ENCODE results near the gene KIRREL1. TPM values are rescaled to one million over a fixed set of nuclear protein-coding genes. Genes with fewer than 3 reads are reported as not detected.

Gene KIRREL1
- total RNA-seq, 1 donor from 2014 or later = 195 TPM

DNA sequence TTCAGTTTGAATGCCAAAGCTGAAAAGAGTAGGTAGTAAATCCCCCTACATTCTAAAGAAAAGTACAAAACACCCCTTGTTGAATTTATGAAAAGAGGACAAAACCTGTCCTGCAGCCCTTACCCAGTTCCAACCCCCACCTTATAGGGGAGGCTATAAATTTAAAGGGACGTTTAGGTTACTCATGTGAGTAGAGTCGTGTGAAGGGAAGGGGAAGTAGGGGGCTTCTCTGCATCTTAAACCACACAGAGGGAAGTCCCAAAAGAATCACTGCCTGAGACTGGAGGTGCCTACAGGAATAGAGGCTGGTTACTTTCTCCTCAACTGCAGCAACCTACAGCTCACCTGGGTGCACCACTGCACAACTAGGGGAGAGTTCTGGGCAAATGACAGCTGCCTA, 36.7 kb upstream of the KIRREL1 start:
- Histone ChIP-seq H3K27me3 (ENCODE audit: insufficient read depth, low read length) (peaks cover 38% of the 10 kb centered on the region), H3K4me3 (ENCODE audit: insufficient read depth, low read depth, low read length) (no peak overlapping the region), H3K79me2 (ENCODE audit: insufficient read depth, low read length) (no peaks in the 10 kb centered on the region), H3K4me2 (ENCODE audit: low read length) (no peak overlapping the region), H3K4me1 (ENCODE audit: insufficient read depth, low read length) (peaks cover 2% of the 10 kb centered on the region), H4K20me1 (ENCODE audit: insufficient read depth, low read length) (no peaks in the 10 kb centered on the region), H2AFZ (ENCODE audit: low read depth, low read length) (no peak overlapping the region), H3K9ac (ENCODE audit: low read length) (no peak overlapping the region), H3K9me3 (ENCODE audit: insufficient read depth, low read depth, low read length) (no peaks in the 10 kb centered on the region), H3K36me3 (ENCODE audit: insufficient read depth, low read length) (no peaks in the 10 kb centered on the region), H3K27ac (ENCODE audit: low read depth, low read length) (no peak overlapping the region)
- H3K36me3 Mint-ChIP-seq (ENCODE audit: low read depth, unreplicated experiment) = no peaks in the 10 kb centered on the region
- no peak for TF ChIP-seq EZH2 (IDR thresholded peaks at IDR 0.05; ENCODE audit: insufficient read depth, low read length)
- TF ChIP-seq, protein P1, sequence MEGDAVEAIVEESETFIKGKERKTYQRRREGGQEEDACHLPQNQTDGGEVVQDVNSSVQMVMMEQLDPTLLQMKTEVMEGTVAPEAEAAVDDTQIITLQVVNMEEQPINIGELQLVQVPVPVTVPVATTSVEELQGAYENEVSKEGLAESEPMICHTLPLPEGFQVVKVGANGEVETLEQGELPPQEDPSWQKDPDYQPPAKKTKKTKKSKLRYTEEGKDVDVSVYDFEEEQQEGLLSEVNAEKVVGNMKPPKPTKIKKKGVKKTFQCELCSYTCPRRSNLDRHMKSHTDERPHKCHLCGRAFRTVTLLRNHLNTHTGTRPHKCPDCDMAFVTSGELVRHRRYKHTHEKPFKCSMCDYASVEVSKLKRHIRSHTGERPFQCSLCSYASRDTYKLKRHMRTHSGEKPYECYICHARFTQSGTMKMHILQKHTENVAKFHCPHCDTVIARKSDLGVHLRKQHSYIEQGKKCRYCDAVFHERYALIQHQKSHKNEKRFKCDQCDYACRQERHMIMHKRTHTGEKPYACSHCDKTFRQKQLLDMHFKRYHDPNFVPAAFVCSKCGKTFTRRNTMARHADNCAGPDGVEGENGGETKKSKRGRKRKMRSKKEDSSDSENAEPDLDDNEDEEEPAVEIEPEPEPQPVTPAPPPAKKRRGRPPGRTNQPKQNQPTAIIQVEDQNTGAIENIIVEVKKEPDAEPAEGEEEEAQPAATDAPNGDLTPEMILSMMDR (IDR thresholded peaks at IDR 0.05; ENCODE audit: insufficient read depth, low read depth, low read length) = no peak
- no peaks in the 10 kb centered on the region for H3K9me3 Mint-ChIP-seq (ENCODE audit: unreplicated experiment)
- DNase-seq (ENCODE audit: low read depth) (no peak), FAIRE-seq (no peak)
- H3K4me3 Mint-ChIP-seq (ENCODE audit: unreplicated experiment) = no peak overlapping the region
- peaks cover 8% of the 10 kb centered on the region for H3K4me1 Mint-ChIP-seq (ENCODE audit: low read depth, unreplicated experiment)
- H3K27ac Mint-ChIP-seq (ENCODE audit: unreplicated experiment) = no peak overlapping the region
- peaks cover 18% of the 10 kb centered on the region for H3K27me3 Mint-ChIP-seq (ENCODE audit: low read depth, unreplicated experiment)

DNA sequence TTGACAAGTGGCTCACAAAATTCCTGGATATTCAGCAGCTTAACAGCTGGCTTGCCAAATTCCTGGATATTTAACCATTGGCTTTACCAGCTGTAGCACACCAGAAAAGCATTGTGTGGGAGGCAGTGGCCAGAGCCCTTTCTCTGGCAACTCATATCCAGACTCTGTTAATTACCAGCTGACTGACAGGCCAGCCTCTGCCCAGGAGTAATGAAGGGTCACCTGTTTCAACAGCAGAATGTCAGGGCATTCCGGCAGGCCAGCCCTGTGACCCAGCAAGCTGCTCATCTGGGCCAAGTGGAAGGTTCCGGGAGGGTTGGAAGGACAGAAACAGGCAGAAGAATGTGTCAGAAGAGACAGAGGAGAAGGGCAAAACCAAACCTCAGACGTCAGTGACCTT, 35.2 kb upstream of the KIRREL1 start:
- Histone ChIP-seq H3K27me3 (ENCODE audit: insufficient read depth, low read length) (peaks cover 29% of the 10 kb centered on the region), H3K9me3 (ENCODE audit: insufficient read depth, low read depth, low read length) (no peaks in the 10 kb centered on the region), H3K79me2 (ENCODE audit: insufficient read depth, low read length) (no peaks in the 10 kb centered on the region), H3K36me3 (ENCODE audit: insufficient read depth, low read length) (no peaks in the 10 kb centered on the region), H4K20me1 (ENCODE audit: insufficient read depth, low read length) (no peaks in the 10 kb centered on the region), H3K27ac (ENCODE audit: low read depth, low read length) (no peak overlapping the region), H3K4me3 (ENCODE audit: insufficient read depth, low read depth, low read length) (no peak overlapping the region), H3K4me2 (ENCODE audit: low read length) (no peak overlapping the region), H3K9ac (ENCODE audit: low read length) (no peak overlapping the region), H3K4me1 (ENCODE audit: insufficient read depth, low read length) (peaks cover 8% of the 10 kb centered on the region), H2AFZ (ENCODE audit: low read depth, low read length) (no peak overlapping the region)
- TF ChIP-seq EZH2 (IDR thresholded peaks at IDR 0.05; ENCODE audit: insufficient read depth, low read length) = no peak
- TF ChIP-seq, protein P1 (IDR thresholded peaks at IDR 0.05; ENCODE audit: insufficient read depth, low read depth, low read length) = no peak
- FAIRE-seq (no peak), DNase-seq (ENCODE audit: low read depth) (no peak)
- Mint-ChIP-seq H3K9me3 (ENCODE audit: unreplicated experiment) (no peaks in the 10 kb centered on the region), H3K4me3 (ENCODE audit: unreplicated experiment) (no peak overlapping the region), H3K36me3 (ENCODE audit: low read depth, unreplicated experiment) (no peaks in the 10 kb centered on the region), H3K27ac (ENCODE audit: unreplicated experiment) (no peak overlapping the region), H3K4me1 (ENCODE audit: low read depth, unreplicated experiment) (peaks cover 16% of the 10 kb centered on the region), H3K27me3 (ENCODE audit: low read depth, unreplicated experiment) (peaks cover 14% of the 10 kb centered on the region)

DNA sequence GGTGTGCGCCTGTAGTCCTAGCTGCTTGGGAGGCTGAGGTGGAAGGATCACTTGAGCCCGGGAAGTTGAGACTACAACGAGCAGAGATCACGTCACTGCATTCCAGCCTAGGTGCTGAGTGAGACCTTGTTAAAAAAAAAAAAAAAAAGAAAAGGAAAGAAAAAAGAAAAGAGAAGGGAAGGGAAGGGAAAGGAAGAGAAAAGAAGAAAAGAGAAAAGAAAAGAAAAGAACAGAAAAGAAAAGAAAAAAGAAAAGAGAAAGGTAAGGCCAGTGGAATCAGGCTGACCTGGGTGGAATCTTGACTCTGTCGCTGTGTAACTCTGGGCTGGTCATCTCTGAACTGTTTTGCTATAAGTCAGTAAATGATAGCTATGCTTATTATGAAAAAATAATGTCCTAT, 33.7 kb upstream of the KIRREL1 start:
- Mint-ChIP-seq H3K4me1 (ENCODE audit: low read depth, unreplicated experiment) (peaks cover 16% of the 10 kb centered on the region), H3K9me3 (ENCODE audit: unreplicated experiment) (no peaks in the 10 kb centered on the region), H3K27ac (ENCODE audit: unreplicated experiment) (no peak overlapping the region), H3K27me3 (ENCODE audit: low read depth, unreplicated experiment) (peaks cover 16% of the 10 kb centered on the region), H3K36me3 (ENCODE audit: low read depth, unreplicated experiment) (no peaks in the 10 kb centered on the region), H3K4me3 (ENCODE audit: unreplicated experiment) (no peak overlapping the region)
- TF ChIP-seq, protein P1 (IDR thresholded peaks at IDR 0.05; ENCODE audit: insufficient read depth, low read depth, low read length) = no peak
- TF ChIP-seq EZH2 (IDR thresholded peaks at IDR 0.05; ENCODE audit: insufficient read depth, low read length) = no peak
- Histone ChIP-seq H2AFZ (ENCODE audit: low read depth, low read length) (no peak overlapping the region), H3K4me2 (ENCODE audit: low read length) (no peak overlapping the region), H3K79me2 (ENCODE audit: insufficient read depth, low read length) (no peaks in the 10 kb centered on the region), H3K9me3 (ENCODE audit: insufficient read depth, low read depth, low read length) (no peaks in the 10 kb centered on the region), H3K36me3 (ENCODE audit: insufficient read depth, low read length) (no peaks in the 10 kb centered on the region), H3K27me3 (ENCODE audit: insufficient read depth, low read length) (peaks cover 29% of the 10 kb centered on the region), H4K20me1 (ENCODE audit: insufficient read depth, low read length) (no peaks in the 10 kb centered on the region), H3K9ac (ENCODE audit: low read length) (no peak overlapping the region), H3K4me3 (ENCODE audit: insufficient read depth, low read depth, low read length) (no peak overlapping the region), H3K4me1 (ENCODE audit: insufficient read depth, low read length) (peaks cover 8% of the 10 kb centered on the region), H3K27ac (ENCODE audit: low read depth, low read length) (no peak overlapping the region)
- DNase-seq (ENCODE audit: low read depth) (no peak), FAIRE-seq (no peak)
